H1 (cell line): ENCODE results near the gene CIAO3. TPM values are rescaled to one million over a fixed set of nuclear protein-coding genes. Genes with fewer than 3 reads are reported as not detected.

Source experiments
- CTCF ChIA-PET: fragments of 300-600 bp; sonication (Branson Sonifier 250); formaldehyde crosslinking; loops from one replicate; lab custom pipeline; 2021; ENCODE audit not compliant: partially characterized antibody; lab: Charles Lee
- POLR2A ChIA-PET: fragments of 300-600 bp; sonication (Branson Sonifier 250); formaldehyde crosslinking; loops from one replicate; lab custom pipeline; 2021; ENCODE audit warnings: inconsistent platforms; ENCODE audit not compliant: partially characterized antibody; lab: Charles Lee
- DNase-seq, 2 experiments: peaks; one replicate each; pipeline versions ENCODE4 v3.0.0 to v3.0.0-alpha.2; 2010 to 2022; ENCODE audit warnings: low spot score in 2 of 2, low read depth in 1 of 2, mixed read lengths in 1 of 2
- FAIRE-seq: peaks from 2 replicates; lab custom pipeline; 2011; peaks lifted over from hg19 to GRCh38; lab: Jason Lieb, UNC
- H2AFZ ChIP-seq: 2 replicates; pipeline ENCODE4 v1.8.1; 2012; ENCODE audit warnings: low read length, inconsistent platforms
- H2AK5ac ChIP-seq: 2 replicates; pipeline ENCODE4 v1.6.1; 2013; ENCODE audit warnings: low read depth, low read length
- H2BK120ac ChIP-seq: replicated peaks from 2 replicates; pipeline ENCODE3; 2013; ENCODE audit warnings: low read depth, low read length, inconsistent platforms
- H2BK12ac ChIP-seq: 2 replicates; pipeline ENCODE4 v1.6.1; 2013; ENCODE audit warnings: low read depth, low read length
- H2BK15ac ChIP-seq: 2 replicates; pipeline ENCODE4 v1.6.1; 2013; ENCODE audit warnings: low read length
- H2BK20ac ChIP-seq: 2 replicates; pipeline ENCODE4 v1.6.1; 2013; ENCODE audit warnings: low read length
- H2BK5ac ChIP-seq: 2 replicates; pipeline ENCODE4 v1.6.1; 2013; ENCODE audit warnings: low read depth, low read length
- H3K14ac ChIP-seq: 2 replicates; pipeline ENCODE4 v1.6.1; 2013; ENCODE audit warnings: inconsistent platforms; ENCODE audit not compliant: insufficient read length
- H3K18ac ChIP-seq: 2 replicates; pipeline ENCODE4 v1.6.1; 2013; ENCODE audit warnings: low read length; ENCODE audit errors: extremely low read depth
- H3K23ac ChIP-seq: 2 replicates; pipeline ENCODE4 v1.6.1; 2013; ENCODE audit warnings: inconsistent platforms; ENCODE audit not compliant: insufficient read length
- H3K23me2 ChIP-seq: 2 replicates; pipeline ENCODE4 v1.6.1; 2013; ENCODE audit warnings: low read depth, low read length
- H3K27ac ChIP-seq: 2 replicates; pipeline ENCODE4 v1.6.1; 2011; ENCODE audit warnings: low read depth, low read length, inconsistent platforms
- H3K27me3 ChIP-seq, 4 experiments: replicated peaks in 1 of 4; 1 replicate in 1 of 4; 2 replicates in 3 of 4; pipeline versions ENCODE4 v1.6.1 to v1.8.1; 2011 to 2013; ENCODE audit warnings: low read length in 3 of 4, mild to moderate bottlenecking in 3 of 4, inconsistent platforms in 2 of 4, mixed read lengths in 2 of 4, moderate library complexity in 1 of 4; ENCODE audit not compliant: control insufficient read depth in 3 of 4, insufficient read depth in 3 of 4; ENCODE audit errors: extremely low read depth in 1 of 4
- H3K36me3 ChIP-seq, 4 experiments: 2 replicates each; pipeline versions ENCODE4 v1.6.1 to v1.8.1; 2011 to 2013; ENCODE audit warnings: mild to moderate bottlenecking in 4 of 4, low read length in 3 of 4, moderate library complexity in 2 of 4, control low read depth in 1 of 4, inconsistent platforms in 1 of 4; ENCODE audit not compliant: insufficient read depth in 4 of 4, control insufficient read depth in 2 of 4
- H3K4ac ChIP-seq: replicated peaks from 2 replicates; pipeline ENCODE3; 2013; ENCODE audit warnings: low read length, low read depth, mixed read lengths, inconsistent platforms; ENCODE audit not compliant: insufficient read length
- H3K4me1 ChIP-seq, 4 experiments: replicated peaks in 1 of 4; 1 replicate in 1 of 4; 2 replicates in 3 of 4; pipeline versions ENCODE4 v1.6.1 to v1.8.1; 2011 to 2013; ENCODE audit warnings: low read length in 3 of 4, inconsistent platforms in 2 of 4, mixed read lengths in 1 of 4; ENCODE audit not compliant: insufficient read depth in 4 of 4, control insufficient read depth in 3 of 4
- H3K4me2 ChIP-seq, 2 experiments: 2 replicates each; pipeline versions ENCODE4 v1.6.1 to v1.8.1; 2011 to 2013; ENCODE audit warnings: low read depth in 2 of 2, low read length in 2 of 2, control low read depth in 1 of 2, inconsistent platforms in 1 of 2, mild to moderate bottlenecking in 1 of 2; ENCODE audit not compliant: insufficient read depth in 1 of 2
- H3K4me3 ChIP-seq, 4 experiments: fragments of 200-600, 300-600 bp in 1 of 4; sonication (generic), shearing (Covaris generic), sonication (Bioruptor Twin) in 1 of 4; 2 replicates each; pipeline versions ENCODE4 v1.5.1 to v1.8.1; 2011 to 2016; ENCODE audit warnings: low read length in 4 of 4, low read depth in 3 of 4, control low read depth in 2 of 4, inconsistent platforms in 2 of 4, mild to moderate bottlenecking in 2 of 4, mixed read lengths in 1 of 4, moderate library complexity in 1 of 4; ENCODE audit not compliant: insufficient read depth in 2 of 4; ENCODE audit errors: extremely low read depth in 1 of 4
- H3K56ac ChIP-seq: replicated peaks from 2 replicates; pipeline ENCODE3; 2013; ENCODE audit warnings: low read depth, mild to moderate bottlenecking, mixed read lengths, low read length, inconsistent platforms; ENCODE audit not compliant: insufficient read length
- H3K79me1 ChIP-seq: 2 replicates; pipeline ENCODE4 v1.6.1; 2013; ENCODE audit warnings: low read depth, low read length, control low read depth
- H3K79me2 ChIP-seq, 2 experiments: 2 replicates each; pipeline versions ENCODE4 v1.6.1 to v1.8.1; 2012 to 2013; ENCODE audit warnings: low read length in 2 of 2, mild to moderate bottlenecking in 2 of 2, inconsistent platforms in 1 of 2; ENCODE audit not compliant: insufficient read depth in 2 of 2, control insufficient read depth in 1 of 2
- H3K9ac ChIP-seq, 4 experiments: replicated peaks in 1 of 4; 1 replicate in 1 of 4; 2 replicates in 3 of 4; pipeline versions ENCODE4 v1.6.1 to v1.8.1; 2011 to 2013; ENCODE audit warnings: low read depth in 3 of 4, low read length in 3 of 4, control low read depth in 2 of 4, mild to moderate bottlenecking in 2 of 4, moderate library complexity in 2 of 4, inconsistent platforms in 1 of 4; ENCODE audit errors: extremely low read depth in 1 of 4
- H3K9me3 ChIP-seq, 2 experiments: 2 replicates each; pipeline versions ENCODE4 v1.6.1 to v1.8.1; 2012 to 2013; ENCODE audit warnings: mild to moderate bottlenecking in 2 of 2, moderate library complexity in 2 of 2, control low read depth in 1 of 2, inconsistent platforms in 1 of 2, low read depth in 1 of 2, low read length in 1 of 2, mixed read lengths in 1 of 2; ENCODE audit not compliant: insufficient read depth in 2 of 2
- H4K20me1 ChIP-seq, 2 experiments: replicated peaks in 1 of 2; 2 replicates each; pipeline versions ENCODE3 to v1.8.1; 2011 to 2013; ENCODE audit warnings: inconsistent platforms in 2 of 2, low read length in 2 of 2, mild to moderate bottlenecking in 1 of 2; ENCODE audit not compliant: insufficient read depth in 2 of 2, control insufficient read depth in 1 of 2
- H4K5ac ChIP-seq: 2 replicates; pipeline ENCODE4 v1.6.1; 2013; ENCODE audit warnings: low read length, low read depth, mixed read lengths, inconsistent platforms; ENCODE audit not compliant: insufficient read length
- H4K8ac ChIP-seq: 2 replicates; pipeline ENCODE4 v1.8.0; 2013; ENCODE audit warnings: mild to moderate bottlenecking, moderate library complexity, low read length, inconsistent platforms; ENCODE audit not compliant: insufficient read depth; ENCODE audit errors: extremely low read depth
- H4K91ac ChIP-seq: replicated peaks from 2 replicates; pipeline ENCODE3; 2013; ENCODE audit warnings: low read length, mixed read lengths, inconsistent platforms; ENCODE audit not compliant: insufficient read length
- JUND ChIP-seq: IDR thresholded peaks from 2 replicates; pipeline ENCODE4 v1.6.1; 2011; ENCODE audit warnings: mild to moderate bottlenecking, improper control_type of control experiment, low read length
- KDM1A ChIP-seq: fragments of 200-600, 300-600 bp; sonication (generic); IDR thresholded peaks from 2 replicates; pipeline ENCODE4 v1.7.1; 2016; ENCODE audit warnings: mild to moderate bottlenecking, low read length, borderline replicate concordance
- KDM5A ChIP-seq: fragments of 200-600 bp; IDR thresholded peaks from 2 replicates; pipeline ENCODE4 v1.7.1; 2012; ENCODE audit warnings: mild to moderate bottlenecking, low read length, inconsistent platforms, mixed read lengths
- SIN3A ChIP-seq, 2 experiments: IDR thresholded peaks in 1 of 2; conservative IDR thresholded peaks in 1 of 2; 2 replicates each; pipeline ENCODE4 v1.6.1; 2011 to 2012; ENCODE audit warnings: low read length in 2 of 2, improper control_type of control experiment in 1 of 2, low read depth in 1 of 2, mild to moderate bottlenecking in 1 of 2
- WGBS, 2 experiments: shearing (Covaris generic) in 1 of 2; methylation state at CpG; one replicate each; pipeline versions ENCODE4 v1.1.6 to v1.1.7; 2013 to 2015; ENCODE audit warnings: low lambda C conversion rate in 2 of 2, mixed read lengths in 2 of 2, inconsistent platforms in 1 of 2, low coverage in 1 of 2, missing lambda C conversion rate in 1 of 2; ENCODE audit not compliant: insufficient replicate concordance in 2 of 2, insufficient coverage in 1 of 2, insufficient read length in 1 of 2; ENCODE audit errors: extremely low coverage in 1 of 2, missing lambda C conversion rate in 1 of 2; 5-methylcytosine and 5-hydroxymethylcytosine counted together
- polyA plus RNA-seq, 7 experiments: library from polyadenylated mRNA; depleted of rRNA in 3 of 7; stranded (reverse) in 5 of 7; unstranded in 2 of 7; fragments of >200 nt in 5 of 7; fragments of 200-250 nt in 2 of 7; gene quantifications; 1 replicate in 5 of 7; 2 replicates in 1 of 7; 4 replicates in 1 of 7; pipeline versions ENCODE4 v1.2.1 to v1.2.3, GENCODE V29; 2011 to 2013; ENCODE audit warnings: missing spikeins in 2 of 7, mixed read lengths in 2 of 7
- total RNA-seq: library from RNA; stranded (reverse); fragmentation: NEBNext Ultra II Directional; extraction: Animal tissue kit (Norgen Biotek cat#: 25700); gene quantifications from 2 replicates; pipeline ENCODE4 v1.2.1, GENCODE V29; 2021

CIAO3 gene
- total and polyA plus RNA-seq, 2 of the 8 experiments (the other 6 are each of a cell fraction or from before 2014, with no cell fraction given) = 20.0 to 20.4 TPM

DNA sequence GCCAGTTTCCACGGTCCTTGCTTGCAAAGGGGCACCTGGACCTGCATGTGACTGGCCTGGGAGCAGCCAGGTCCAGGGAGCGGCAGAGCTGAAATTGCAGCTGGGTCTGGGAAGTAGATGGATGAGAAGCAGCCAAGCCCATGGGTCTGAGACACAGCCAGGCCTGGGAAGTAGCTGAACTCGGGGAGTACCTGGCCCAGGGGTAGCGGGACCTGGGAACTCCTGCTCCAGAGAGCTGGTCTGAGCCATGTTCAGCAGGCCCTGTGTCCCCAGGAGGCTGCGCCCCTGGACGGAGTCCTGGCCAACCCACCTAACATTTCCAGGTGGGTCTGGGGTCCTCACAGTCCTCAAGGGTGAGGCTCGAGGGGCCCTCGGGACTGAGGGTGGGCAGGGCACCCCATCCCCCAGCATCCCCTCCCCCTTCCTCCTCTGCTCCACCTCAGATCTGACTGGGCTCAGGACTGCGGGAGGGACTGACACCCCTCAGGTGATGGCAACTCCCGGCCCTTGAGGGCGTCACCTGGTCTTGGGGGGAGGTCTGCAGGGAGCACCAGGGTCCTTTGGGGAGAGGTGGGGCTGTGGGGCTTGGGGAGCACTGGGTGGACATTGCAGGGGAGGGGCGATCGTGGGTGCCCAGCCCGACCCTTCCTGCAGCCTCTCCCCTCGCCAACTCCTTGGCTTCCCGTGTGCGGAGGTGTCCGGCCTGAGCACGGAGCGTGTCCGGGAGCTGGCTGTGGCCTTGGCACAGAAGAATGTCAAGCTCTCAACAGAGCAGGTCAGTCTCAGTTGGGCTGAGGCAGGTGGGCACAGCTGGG lies 22.8 kb upstream of the CIAO3 start:
- no peak overlapping the region for H2BK20ac ChIP-seq
- TF ChIP-seq KDM1A = peak; percentile 52; the same call in 1 of the 2 replicates
- TF ChIP-seq JUND = no peak
- TF ChIP-seq KDM5A = no peak
- TF ChIP-seq SIN3A (conservative IDR thresholded peaks at IDR 0.05 in 1 of 2, IDR thresholded peaks at IDR 0.05 in 1 of 2; ENCODE audit: low read depth in 1 of 2, low read length in 2 of 2) = no peak
- TF ChIP-seq, all 59 proteins: peak for 1
- no peaks in the 10 kb centered on the region; the same call in 1 of the 2 replicates for H3K23me2 ChIP-seq
- peak overlapping the region; percentile 10; the same call in 1 of the 2 replicates for H2AK5ac ChIP-seq
- no peak overlapping the region for H3K4me2 ChIP-seq
- no peak overlapping the region; the same call in 1 of the 2 replicates for H3K18ac ChIP-seq
- H3K56ac ChIP-seq = no peak overlapping the region
- H4K20me1 ChIP-seq = no peaks in the 10 kb centered on the region
- H2BK15ac ChIP-seq = peak overlapping the region; percentile 98
- no peaks in the 10 kb centered on the region for H3K9me3 ChIP-seq
- no peak overlapping the region for H3K4me3 ChIP-seq
- no peak overlapping the region for H3K23ac ChIP-seq
- no peak overlapping the region for H3K9ac ChIP-seq
- no peak overlapping the region for H2AFZ ChIP-seq
- ChIA-PET POLR2A (interaction anchor here (0.9 to 1.4 kb wide), 4 partner anchors 10 to 43 kb away, joined by 3 to 5 read pairs (median 4); partner anchors contain the start of gene ANTKMT), CTCF (interaction anchor here (0.5 to 5.0 kb wide), 7 partner anchors 14 to 184 kb away, joined by 3 to 38 read pairs (median 4); partner anchors contain the start of gene CIAO3)
- DNase-seq (no peak), FAIRE-seq (no peak)
- peak overlapping the region; percentile 81; the same call in 1 of the 2 replicates for H2BK12ac ChIP-seq
- no peak overlapping the region for H4K5ac ChIP-seq
- H3K36me3 ChIP-seq = no peaks in the 10 kb centered on the region
- H4K8ac ChIP-seq = 0 out of 2 replicates have a peak overlapping the region, but pooled peaks have one; percentile 86
- no peaks in the 10 kb centered on the region for H3K79me2 ChIP-seq
- peak overlapping the region; percentile 68 for H2BK5ac ChIP-seq
- H3K79me1 ChIP-seq = no peaks in the 10 kb centered on the region
- no peak overlapping the region for H4K91ac ChIP-seq
- no peak overlapping the region for H3K14ac ChIP-seq
- peaks cover 0 to 6% (median 2%) of the 10 kb centered on the region in 4 experiments; a peak in 4 of 7 replicates for H3K4me1 ChIP-seq
- no peak overlapping the region for H3K4ac ChIP-seq
- no peaks in the 10 kb centered on the region for H3K27me3 ChIP-seq
- WGBS, 2 experiments = 84% methylated on average over 14 of the region's 21 CpGs; no CpG with 5 or more reads in 1 of the 2 experiments
- no peak overlapping the region for H2BK120ac ChIP-seq
- no peak overlapping the region for H3K27ac ChIP-seq
